GM12878 (cell line): Measurements from ENCODE around the gene AIRE. TPM values are rescaled to one million over a fixed set of nuclear protein-coding genes. Genes with fewer than 3 reads are reported as not detected.
A peak's percentile ranks its signal among the peaks of the same experiment; 100 is the strongest.

Experiments
- ATAC-seq: fragments of 200-7000 bp; cut with Tn5 transposase; 3 replicates; pipeline ENCODE4 v1.9.1; 2020; ENCODE audit warnings: mild to moderate bottlenecking, moderate library complexity
- BruUV-seq: library from RNA; stranded (reverse); fragments of 400-500 nt; replicated peaks from 2 replicates; lab custom pipeline; 2021; lab: Mats Ljungman, UMichigan
- CTCF ChIA-PET: fragments of 300-600 bp; sonication (Branson Sonifier 250); formaldehyde crosslinking; extraction: SDS; loops from one replicate; lab custom pipeline; 2021; ENCODE audit warnings: inconsistent platforms; lab: Yijun Ruan, JAX
- POLR2A ChIA-PET: fragments of 350-600 bp; formaldehyde crosslinking; extraction: SDS; loops from one replicate; lab custom pipeline; 2021; ENCODE audit warnings: inconsistent platforms; lab: Charles Lee
- RAD21 ChIA-PET: fragments of 300-600 bp; sonication (Branson Sonifier 250); formaldehyde crosslinking; loops from one replicate; lab custom pipeline; 2023; ENCODE audit warnings: antibody characterized with exemption; ENCODE audit not compliant: unreplicated experiment; lab: Charles Lee
- SMC1A ChIA-PET: fragments of 300-600 bp; sonication (Branson Sonifier 250); formaldehyde crosslinking; loops from one replicate; lab custom pipeline; 2023; ENCODE audit not compliant: unreplicated experiment, uncharacterized antibody; lab: Charles Lee
- DNase-seq: peaks from one replicate; pipeline ENCODE4 v3.0.0-alpha.2; 2011; ENCODE audit warnings: low read depth, low spot score
- FAIRE-seq: peaks from 3 replicates; lab custom pipeline; 2011; peaks lifted over from hg19 to GRCh38; lab: Jason Lieb, UNC
- H2AFZ ChIP-seq: 2 replicates; pipeline ENCODE4 v1.6.0; 2011; ENCODE audit warnings: low read depth, low read length, control low read depth; ENCODE audit not compliant: control insufficient read depth
- H3K27ac ChIP-seq: 2 replicates; pipeline ENCODE4 v1.5.1; 2011; ENCODE audit warnings: control low read depth; ENCODE audit not compliant: control insufficient read depth, insufficient read depth
- H3K27me3 ChIP-seq, 2 experiments: replicated peaks in 1 of 2; 2 replicates each; pipeline versions ENCODE4 v1.6.0 to v1.6.1; 2011; ENCODE audit warnings: low read length in 1 of 2; ENCODE audit not compliant: control insufficient read depth in 2 of 2, insufficient read depth in 2 of 2
- H3K36me3 ChIP-seq, 2 experiments: 2 replicates each; pipeline ENCODE4 v1.5.1; 2011; ENCODE audit warnings: low read length in 1 of 2; ENCODE audit not compliant: control insufficient read depth in 2 of 2, insufficient read depth in 2 of 2
- H3K4me1 ChIP-seq: 2 replicates; pipeline ENCODE4 v1.6.1; 2011; ENCODE audit warnings: mild to moderate bottlenecking, low read length, moderate library complexity, mixed read lengths; ENCODE audit not compliant: control insufficient read depth, insufficient read depth
- H3K4me2 ChIP-seq: 2 replicates; pipeline ENCODE4 v1.6.0; 2011; ENCODE audit warnings: control low read depth; ENCODE audit not compliant: control insufficient read depth, insufficient read depth
- H3K4me3 ChIP-seq: fragments of 200-600 bp; sonication (generic); 2 replicates; pipeline ENCODE4 v1.5.1; 2016
- H3K79me2 ChIP-seq: 2 replicates; pipeline ENCODE4 v1.6.0; 2011; ENCODE audit warnings: low read length; ENCODE audit not compliant: control insufficient read depth, insufficient read depth
- H3K9ac ChIP-seq: 2 replicates; pipeline ENCODE4 v1.8.0; 2011; ENCODE audit warnings: low read length, control low read depth, mixed read lengths; ENCODE audit not compliant: control insufficient read depth, insufficient read depth
- H3K9me3 ChIP-seq: replicated peaks from 3 replicates; pipeline ENCODE4 v1.5.1; 2011; ENCODE audit warnings: mild to moderate bottlenecking, low read length; ENCODE audit not compliant: control insufficient read depth, insufficient read depth
- H4K20me1 ChIP-seq: 2 replicates; pipeline ENCODE4 v1.6.0; 2011; ENCODE audit not compliant: control insufficient read depth, insufficient read depth
- ATF2 ChIP-seq: IDR thresholded peaks from 2 replicates; pipeline ENCODE4 v1.6.1; 2012; ENCODE audit warnings: low read length, inconsistent platforms
- CREM ChIP-seq: IDR thresholded peaks from 2 replicates; pipeline ENCODE4 v1.6.1; 2014; ENCODE audit warnings: antibody characterized with exemption, low read depth
- E4F1 ChIP-seq: fragments of 450-650 bp; IDR thresholded peaks from 2 replicates; pipeline ENCODE4 v1.6.1; 2018; ENCODE audit warnings: borderline replicate concordance, mild to moderate bottlenecking; ENCODE audit not compliant: partially characterized antibody
- EED ChIP-seq: sonication (generic); IDR thresholded peaks from 2 replicates; pipeline ENCODE4 v1.6.1; 2016; ENCODE audit warnings: antibody characterized with exemption, low read depth
- POLR2AphosphoS5 ChIP-seq: IDR thresholded peaks from 2 replicates; pipeline ENCODE4 v1.6.1; 2011; ENCODE audit warnings: mild to moderate bottlenecking, low read length, inconsistent platforms
- RCOR1 ChIP-seq: conservative IDR thresholded peaks from 2 replicates; pipeline ENCODE4 v1.6.1; 2012; ENCODE audit warnings: low read depth, low read length, improper control_type of control experiment
- RFX5 ChIP-seq: IDR thresholded peaks from 2 replicates; pipeline ENCODE4 v1.6.1; 2011; ENCODE audit warnings: low read depth, low read length, improper control_type of control experiment
- SIN3A ChIP-seq: IDR thresholded peaks from 2 replicates; pipeline ENCODE4 v1.6.1; 2012; ENCODE audit warnings: low read depth, low read length, improper control_type of control experiment
- SMAD1 ChIP-seq: fragments of 450-650 bp; IDR thresholded peaks from 2 replicates; pipeline ENCODE4 v1.6.1; 2018; ENCODE audit warnings: mild to moderate bottlenecking, low read depth; ENCODE audit not compliant: partially characterized antibody
- WRNIP1 ChIP-seq: IDR thresholded peaks from 2 replicates; pipeline ENCODE4 v1.6.1; 2011; ENCODE audit warnings: low read depth, low read length, improper control_type of control experiment, borderline replicate concordance
- YY1 ChIP-seq: IDR thresholded peaks from 2 replicates; pipeline ENCODE4 v1.6.1; 2011; ENCODE audit warnings: low read depth, mild to moderate bottlenecking, low read length
- WGBS: methylation state at CpG from one replicate; pipeline ENCODE4 v1.1.6; 2016; ENCODE audit warnings: low lambda C conversion rate; ENCODE audit not compliant: insufficient replicate concordance, insufficient coverage; ENCODE audit errors: missing lambda C conversion rate; 5-methylcytosine and 5-hydroxymethylcytosine counted together
- in situ Hi-C: fragments of 300-500 bp; cut with MboI; formaldehyde crosslinking; loops from 9 replicates; pipeline ENCODE4 v1.14.3; 2018; ENCODE audit warnings: mixed read lengths
- intact Hi-C: fragments of 100-400 bp; cut with micrococcal nuclease; formaldehyde crosslinking; loops from one replicate; pipeline ENCODE4 v1.14.2; 2022; ENCODE audit not compliant: unreplicated experiment
- polyA plus RNA-seq, 11 experiments: library from polyadenylated mRNA; depleted of rRNA in 4 of 11; unstranded in 6 of 11; stranded (reverse) in 5 of 11; fragments of >200 nt; fragmentation: Nextera tagmentation in 4 of 11; fragmentation: Illumina TruSeq in 1 of 11; extraction: Ambion mirVana in 4 of 11; extraction: Trizol in 1 of 11; gene quantifications; 1 replicate in 1 of 11; 2 replicates in 10 of 11; pipeline versions ENCODE4 v1.2.1 to v1.2.3, GENCODE V29; 2011 to 2016; ENCODE audit warnings: inconsistent platforms in 2 of 11, missing spikeins in 2 of 11, low read depth in 1 of 11
- total RNA-seq, 4 experiments: library from RNA; depleted of rRNA in 3 of 4; stranded (reverse); fragments of >200 nt in 3 of 4; fragmentation: Illumina TruSeq in 1 of 4; extraction: Trizol in 1 of 4; gene quantifications; 2 replicates each; pipeline versions ENCODE4 v1.2.1 to v1.2.3, GENCODE V29; 2013 to 2021
- TF ChIP-seq, protein P1 (sequence below): fragments of 450-650 bp; conservative IDR thresholded peaks from 2 replicates; pipeline ENCODE4 v1.6.1; 2017; ENCODE audit warnings: mild to moderate bottlenecking, moderate library complexity

The AIRE gene
- total and polyA plus RNA-seq, 10 of the 15 experiments (the other 5 are each of a cell fraction or from before 2014, with no cell fraction given): 0.05 to 0.10 TPM; not detected in 8

- TF ChIP-seq E4F1 (peak; percentile 43), RFX5 (no peak), POLR2AphosphoS5 (no peak)
- TF ChIP-seq, protein P1, sequence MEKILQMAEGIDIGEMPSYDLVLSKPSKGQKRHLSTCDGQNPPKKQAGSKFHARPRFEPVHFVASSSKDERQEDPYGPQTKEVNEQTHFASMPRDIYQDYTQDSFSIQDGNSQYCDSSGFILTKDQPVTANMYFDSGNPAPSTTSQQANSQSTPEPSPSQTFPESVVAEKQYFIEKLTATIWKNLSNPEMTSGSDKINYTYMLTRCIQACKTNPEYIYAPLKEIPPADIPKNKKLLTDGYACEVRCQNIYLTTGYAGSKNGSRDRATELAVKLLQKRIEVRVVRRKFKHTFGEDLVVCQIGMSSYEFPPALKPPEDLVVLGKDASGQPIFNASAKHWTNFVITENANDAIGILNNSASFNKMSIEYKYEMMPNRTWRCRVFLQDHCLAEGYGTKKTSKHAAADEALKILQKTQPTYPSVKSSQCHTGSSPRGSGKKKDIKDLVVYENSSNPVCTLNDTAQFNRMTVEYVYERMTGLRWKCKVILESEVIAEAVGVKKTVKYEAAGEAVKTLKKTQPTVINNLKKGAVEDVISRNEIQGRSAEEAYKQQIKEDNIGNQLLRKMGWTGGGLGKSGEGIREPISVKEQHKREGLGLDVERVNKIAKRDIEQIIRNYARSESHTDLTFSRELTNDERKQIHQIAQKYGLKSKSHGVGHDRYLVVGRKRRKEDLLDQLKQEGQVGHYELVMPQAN: 0 out of 2 replicates have a peak, but pooled peaks have one; percentile 63
- TF ChIP-seq, all 136 proteins: peak for 9
These were observed 14.7 kb downstream of the AIRE start (continued) for GRCh38 chr21:44300262-44300959.

GRCh38 chr21:44301141-44301540 lies 15.5 kb downstream of the AIRE start:
- Histone ChIP-seq H3K4me2 (peak overlapping the region; percentile 90), H3K4me3 (peak overlapping the region; percentile 96), H4K20me1 (no peaks in the 10 kb centered on the region), H3K27ac (peak overlapping the region; percentile 76), H3K9ac (peak overlapping the region; percentile 86), H3K27me3 (no peaks in the 10 kb centered on the region), H3K36me3 (no peaks in the 10 kb centered on the region; a peak in 1 of 4 replicates), H3K9me3 (no peaks in the 10 kb centered on the region), H3K79me2 (peaks cover 63% of the 10 kb centered on the region), H3K4me1 (peaks cover 30% of the 10 kb centered on the region), H2AFZ (no peak overlapping the region)
- FAIRE-seq (no peak), DNase-seq (no peak), ATAC-seq (no peak)
- TF ChIP-seq YY1 (no peak), CREM (no peak), WRNIP1 (no peak), SIN3A (no peak), SMAD1 (no peak), RCOR1 (no peak), ATF2 (no peak), EED (no peak)
- CTCF ChIA-PET: interaction anchor here (0.6 to 0.9 kb wide), 3 partner anchors 36 to 492 kb away, joined by 3 read pairs; no protein-coding TSS in a partner anchor
- POLR2A ChIA-PET: interaction anchor here (0.9 kb wide), 1 partner anchor 37 kb away, joined by 3 read pairs; no protein-coding TSS in a partner anchor
- WGBS: 75% methylated on average over 13 of the region's 13 CpGs
- RAD21 ChIA-PET: no interaction called here
- no TSS peak for BruUV-seq
- intact Hi-C loops (no loop called here), in situ Hi-C loops (no loop called here)
- SMC1A ChIA-PET: no interaction called here
